BE2C (cell line): Measurements from ENCODE around the gene ARPC2.

ENCODE experiments used
- DNase-seq: peaks from one replicate; pipeline ENCODE4 v3.0.0-alpha.2; 2020
- H3K27me3 ChIP-seq: fragments of 250-450 bp; sonication (Bioruptor Pico); 2 replicates; pipeline ENCODE4 v1.5.1; 2020; ENCODE audit warnings: mild to moderate bottlenecking
- H3K36me3 ChIP-seq: fragments of 250-450 bp; sonication (Bioruptor Pico); 2 replicates; pipeline ENCODE4 v1.5.1; 2020; ENCODE audit warnings: mild to moderate bottlenecking
- H3K4me1 ChIP-seq: fragments of 250-450 bp; sonication (Bioruptor Pico); 2 replicates; pipeline ENCODE4 v1.5.1; 2020
- H3K4me3 ChIP-seq: 2 replicates; pipeline ENCODE4 v1.5.1; 2011; ENCODE audit warnings: low read depth, low read length
- H3K9me3 ChIP-seq: fragments of 250-450 bp; sonication (Bioruptor Pico); 2 replicates; pipeline ENCODE4 v1.5.1; 2020
- TF ChIP-seq, protein P1 (sequence below): IDR thresholded peaks from 2 replicates; pipeline ENCODE4 v1.5.1; 2012; ENCODE audit warnings: mild to moderate bottlenecking, low read depth, low read length

The ARPC2 gene

DNA sequence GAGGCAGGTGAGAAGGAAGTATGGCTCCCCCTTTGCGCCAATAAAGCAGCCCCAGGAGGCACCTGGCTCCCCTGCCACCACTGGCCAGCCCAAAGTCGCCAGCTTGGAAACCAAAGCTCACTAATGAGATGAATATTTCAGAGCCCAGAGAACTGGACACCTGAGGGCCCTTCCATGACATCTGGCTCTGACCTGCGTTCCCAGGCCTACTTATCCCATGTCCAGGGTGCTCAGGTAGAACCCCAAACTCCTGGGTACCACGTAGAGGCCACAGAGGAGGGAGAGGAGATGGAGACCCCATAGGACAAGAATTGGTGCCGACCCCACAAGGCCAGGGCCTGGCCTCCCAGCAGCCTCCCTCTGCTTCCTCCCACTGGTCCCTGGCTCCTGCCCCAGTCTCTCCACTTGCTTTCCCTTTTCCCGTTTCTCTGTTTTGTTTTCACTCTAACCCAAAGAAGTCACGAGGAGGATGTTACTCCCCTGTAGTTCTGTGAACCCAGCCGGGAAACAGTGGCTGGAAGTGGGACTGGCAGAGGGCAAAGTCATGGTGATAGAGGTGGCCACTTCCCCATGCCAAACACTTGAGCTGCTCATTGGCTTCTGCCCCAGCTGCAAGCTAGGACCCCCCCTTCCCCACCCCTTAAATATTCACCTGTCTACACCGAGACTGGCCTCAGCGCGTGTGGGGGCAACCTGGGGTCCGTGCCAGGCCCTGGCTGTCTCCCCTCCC lies 74.5 kb downstream of the ARPC2 start:
- TF ChIP-seq, protein P1, sequence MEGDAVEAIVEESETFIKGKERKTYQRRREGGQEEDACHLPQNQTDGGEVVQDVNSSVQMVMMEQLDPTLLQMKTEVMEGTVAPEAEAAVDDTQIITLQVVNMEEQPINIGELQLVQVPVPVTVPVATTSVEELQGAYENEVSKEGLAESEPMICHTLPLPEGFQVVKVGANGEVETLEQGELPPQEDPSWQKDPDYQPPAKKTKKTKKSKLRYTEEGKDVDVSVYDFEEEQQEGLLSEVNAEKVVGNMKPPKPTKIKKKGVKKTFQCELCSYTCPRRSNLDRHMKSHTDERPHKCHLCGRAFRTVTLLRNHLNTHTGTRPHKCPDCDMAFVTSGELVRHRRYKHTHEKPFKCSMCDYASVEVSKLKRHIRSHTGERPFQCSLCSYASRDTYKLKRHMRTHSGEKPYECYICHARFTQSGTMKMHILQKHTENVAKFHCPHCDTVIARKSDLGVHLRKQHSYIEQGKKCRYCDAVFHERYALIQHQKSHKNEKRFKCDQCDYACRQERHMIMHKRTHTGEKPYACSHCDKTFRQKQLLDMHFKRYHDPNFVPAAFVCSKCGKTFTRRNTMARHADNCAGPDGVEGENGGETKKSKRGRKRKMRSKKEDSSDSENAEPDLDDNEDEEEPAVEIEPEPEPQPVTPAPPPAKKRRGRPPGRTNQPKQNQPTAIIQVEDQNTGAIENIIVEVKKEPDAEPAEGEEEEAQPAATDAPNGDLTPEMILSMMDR, result no peak
- Histone ChIP-seq H3K4me3 (no peak overlapping the region), H3K4me1 (peaks cover 8% of the 10 kb centered on the region; the same call in 1 of the 2 replicates), H3K9me3 (no peaks in the 10 kb centered on the region), H3K36me3 (no peaks in the 10 kb centered on the region), H3K27me3 (no peaks in the 10 kb centered on the region)
- no peak for DNase-seq

- TF ChIP-seq, protein P1, result peak; percentile 49
- Histone ChIP-seq H3K27me3 (no peaks in the 10 kb centered on the region), H3K4me3 (peak within 1 kb of the TSS; percentile 34; the same call in 1 of the 2 replicates), H3K36me3 (no peaks in the 10 kb centered on the region), H3K4me1 (peaks cover 3% of the 10 kb centered on the region; the same call in 1 of the 2 replicates), H3K9me3 (no peaks in the 10 kb centered on the region)
- peak; percentile 69 for DNase-seq
These were observed 75.3 kb downstream of the ARPC2 start, which contains the start of gene TMBIM1 for GRCh38 chr2:218292048-218293014. TMBIM1 (minus strand) TSS chr2:218292503; CDS start chr2:218282141, 10,362 bp downstream.

DNA sequence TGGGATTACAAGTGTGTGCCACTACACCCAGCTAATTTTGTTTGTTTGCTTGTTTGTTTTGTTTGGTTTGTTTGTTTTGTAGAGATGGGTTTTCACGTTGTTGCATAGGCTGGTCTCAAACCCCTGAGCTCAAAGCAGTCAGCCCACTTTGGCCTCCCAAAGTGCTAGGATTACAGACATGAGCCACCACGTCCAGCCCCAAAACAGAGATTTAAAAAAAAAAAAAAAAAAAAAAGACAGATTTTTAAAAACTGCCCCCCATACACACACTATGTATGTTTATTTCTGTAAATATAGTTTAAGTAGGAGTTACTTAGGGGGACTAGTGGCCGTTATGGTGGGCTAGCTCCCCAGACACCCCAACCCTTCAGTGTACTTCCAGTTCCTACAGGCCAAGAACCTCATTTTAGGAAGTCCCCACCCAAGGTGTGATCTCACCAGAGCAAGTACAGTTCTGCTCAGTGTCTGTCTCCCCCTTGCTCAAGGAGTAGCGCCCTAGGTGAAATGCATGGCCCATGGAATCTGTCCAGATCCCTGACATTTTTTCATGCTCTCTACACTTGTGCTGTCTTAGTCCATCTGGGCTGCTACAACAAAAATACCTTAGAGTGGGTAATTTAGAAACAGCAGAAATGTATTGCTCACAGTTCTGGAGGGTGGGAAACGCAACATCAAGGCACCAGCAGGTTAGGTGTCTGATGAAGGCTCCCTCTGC lies 76.9 kb downstream of the ARPC2 start:
- TF ChIP-seq, protein P1, result no peak
- no peak for DNase-seq
- Histone ChIP-seq H3K4me3 (no peak overlapping the region), H3K27me3 (no peaks in the 10 kb centered on the region), H3K4me1 (peaks cover 3% of the 10 kb centered on the region; the same call in 1 of the 2 replicates), H3K36me3 (no peaks in the 10 kb centered on the region), H3K9me3 (no peaks in the 10 kb centered on the region)

- TF ChIP-seq, protein P1, result no peak
- no peak for DNase-seq
These were observed 77.5 kb downstream of the ARPC2 start for GRCh38 chr2:218294430-218295022.

DNA sequence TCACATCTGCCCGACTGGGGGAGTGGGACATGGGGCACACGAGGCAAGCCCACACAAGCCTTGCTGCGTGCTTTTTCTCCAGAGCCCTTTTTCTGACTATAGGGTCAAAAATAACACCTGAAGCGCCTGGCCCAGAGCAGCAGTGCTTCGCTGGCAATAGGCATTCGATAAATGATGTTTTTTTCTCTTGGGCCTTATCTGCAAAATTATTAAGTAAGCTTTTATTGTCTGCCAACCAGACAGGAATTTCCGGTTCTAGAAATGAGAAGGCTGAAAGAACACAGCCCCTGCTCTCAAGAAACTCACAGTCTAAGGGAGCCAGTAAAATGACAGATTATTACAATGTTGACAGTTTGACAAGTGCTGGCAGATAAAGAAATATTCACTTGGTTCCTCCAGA lies 78.0 kb downstream of the ARPC2 start:
- peaks cover 3% of the 10 kb centered on the region; the same call in 1 of the 2 replicates for H3K4me1 ChIP-seq

More at GRCh38 chr2:218294430-218295022, 77.5 kb downstream of the ARPC2 start:
- Histone ChIP-seq H3K27me3 (no peaks in the 10 kb centered on the region), H3K4me1 (peaks cover 3% of the 10 kb centered on the region; the same call in 1 of the 2 replicates), H3K9me3 (no peaks in the 10 kb centered on the region), H3K36me3 (no peaks in the 10 kb centered on the region), H3K4me3 (no peak overlapping the region)

More for the DNA sequence above, 78.0 kb downstream of the ARPC2 start:
- TF ChIP-seq, protein P1, result no peak
- DNase-seq, result no peak
- Histone ChIP-seq H3K27me3 (no peaks in the 10 kb centered on the region), H3K4me3 (no peak overlapping the region), H3K36me3 (no peaks in the 10 kb centered on the region), H3K9me3 (no peaks in the 10 kb centered on the region)
